Measurements from ENCODE around the gene KIAA0930.

- TF ChIP-seq, protein P1, sequence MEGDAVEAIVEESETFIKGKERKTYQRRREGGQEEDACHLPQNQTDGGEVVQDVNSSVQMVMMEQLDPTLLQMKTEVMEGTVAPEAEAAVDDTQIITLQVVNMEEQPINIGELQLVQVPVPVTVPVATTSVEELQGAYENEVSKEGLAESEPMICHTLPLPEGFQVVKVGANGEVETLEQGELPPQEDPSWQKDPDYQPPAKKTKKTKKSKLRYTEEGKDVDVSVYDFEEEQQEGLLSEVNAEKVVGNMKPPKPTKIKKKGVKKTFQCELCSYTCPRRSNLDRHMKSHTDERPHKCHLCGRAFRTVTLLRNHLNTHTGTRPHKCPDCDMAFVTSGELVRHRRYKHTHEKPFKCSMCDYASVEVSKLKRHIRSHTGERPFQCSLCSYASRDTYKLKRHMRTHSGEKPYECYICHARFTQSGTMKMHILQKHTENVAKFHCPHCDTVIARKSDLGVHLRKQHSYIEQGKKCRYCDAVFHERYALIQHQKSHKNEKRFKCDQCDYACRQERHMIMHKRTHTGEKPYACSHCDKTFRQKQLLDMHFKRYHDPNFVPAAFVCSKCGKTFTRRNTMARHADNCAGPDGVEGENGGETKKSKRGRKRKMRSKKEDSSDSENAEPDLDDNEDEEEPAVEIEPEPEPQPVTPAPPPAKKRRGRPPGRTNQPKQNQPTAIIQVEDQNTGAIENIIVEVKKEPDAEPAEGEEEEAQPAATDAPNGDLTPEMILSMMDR (IDR thresholded peaks at IDR 0.05 in 8 of 11, conservative IDR thresholded peaks at IDR 0.05 in 3 of 11), result no peak
- peak in 2 of 3 donors; percentile 46 to 60 for TF ChIP-seq POLR2AphosphoS5 (IDR thresholded peaks at IDR 0.05)
- no peak for TF ChIP-seq POLR2A (IDR thresholded peaks at IDR 0.05)
Observed at GRCh38 chr22:45235851-45236342, 4.8 kb downstream of the KIAA0930 start.

Measured in spleen (tissue), 7 donors.